DND-41 (cell line): Measurements from ENCODE around the gene RAN.

ENCODE experiments used
- ATAC-seq: fragments of 200-7000 bp; cut with Tn5 transposase; 3 replicates; pipeline ENCODE4 v1.9.1; 2021; ENCODE audit warnings: low read depth; ENCODE audit not compliant: insufficient read depth
- DNase-seq: peaks from one replicate; pipeline ENCODE4 v3.0.0-alpha.2; 2020
- H2AFZ ChIP-seq: 2 replicates; pipeline ENCODE4 v1.6.0; 2012; ENCODE audit warnings: low read depth, low read length
- H3K27ac ChIP-seq: 2 replicates; pipeline ENCODE4 v1.5.1; 2012; ENCODE audit warnings: low read length, inconsistent platforms
- H3K27me3 ChIP-seq: fragments of 200-600 bp; sonication (generic); 2 replicates; pipeline ENCODE4 v1.6.0; 2012; ENCODE audit warnings: low read length, mild to moderate bottlenecking, inconsistent platforms; ENCODE audit not compliant: insufficient read depth, poor library complexity
- H3K36me3 ChIP-seq: 2 replicates; pipeline ENCODE4 v1.5.1; 2012; ENCODE audit warnings: low read length, inconsistent platforms; ENCODE audit not compliant: insufficient read depth
- H3K4me1 ChIP-seq: 2 replicates; pipeline ENCODE4 v1.5.1; 2012; ENCODE audit warnings: mild to moderate bottlenecking, low read length; ENCODE audit not compliant: insufficient read depth
- H3K4me2 ChIP-seq: 2 replicates; pipeline ENCODE4 v1.6.0; 2012; ENCODE audit warnings: mild to moderate bottlenecking, moderate library complexity, low read length, inconsistent platforms; ENCODE audit not compliant: insufficient read depth
- H3K4me3 ChIP-seq, 2 experiments: fragments of 200-600 bp in 1 of 2; shearing (Covaris generic) in 1 of 2; 2 replicates each; pipeline ENCODE4 v1.5.1; 2012 to 2016; ENCODE audit warnings: inconsistent platforms in 2 of 2, low read length in 2 of 2, mild to moderate bottlenecking in 2 of 2, low read depth in 1 of 2, moderate library complexity in 1 of 2
- H3K79me2 ChIP-seq: 2 replicates; pipeline ENCODE4 v1.6.0; 2012; ENCODE audit warnings: low read length, inconsistent platforms; ENCODE audit not compliant: insufficient read depth
- H3K9ac ChIP-seq: 2 replicates; pipeline ENCODE4 v1.6.0; 2012; ENCODE audit warnings: low read depth, mild to moderate bottlenecking, inconsistent platforms, low read length, moderate library complexity
- H3K9me3 ChIP-seq: 2 replicates; pipeline ENCODE4 v1.5.1; 2012; ENCODE audit warnings: low read length, moderate library complexity, mild to moderate bottlenecking, inconsistent platforms; ENCODE audit not compliant: insufficient read depth, severe bottlenecking
- H4K20me1 ChIP-seq: 2 replicates; pipeline ENCODE4 v1.6.0; 2012; ENCODE audit warnings: low read length; ENCODE audit not compliant: insufficient read depth
- EZH2 ChIP-seq: IDR thresholded peaks from 3 replicates; pipeline ENCODE4 v1.6.1; 2012; ENCODE audit warnings: borderline replicate concordance, low read depth, mild to moderate bottlenecking, moderate library complexity, low read length, inconsistent platforms; ENCODE audit not compliant: severe bottlenecking
- TF ChIP-seq, protein P1 (sequence below): IDR thresholded peaks from 2 replicates; pipeline ENCODE4 v1.5.1; 2012; ENCODE audit warnings: borderline replicate concordance, low read length, moderate library complexity, mild to moderate bottlenecking; ENCODE audit not compliant: poor library complexity, severe bottlenecking; ENCODE audit errors: extremely low read depth

The RAN gene

DNA sequence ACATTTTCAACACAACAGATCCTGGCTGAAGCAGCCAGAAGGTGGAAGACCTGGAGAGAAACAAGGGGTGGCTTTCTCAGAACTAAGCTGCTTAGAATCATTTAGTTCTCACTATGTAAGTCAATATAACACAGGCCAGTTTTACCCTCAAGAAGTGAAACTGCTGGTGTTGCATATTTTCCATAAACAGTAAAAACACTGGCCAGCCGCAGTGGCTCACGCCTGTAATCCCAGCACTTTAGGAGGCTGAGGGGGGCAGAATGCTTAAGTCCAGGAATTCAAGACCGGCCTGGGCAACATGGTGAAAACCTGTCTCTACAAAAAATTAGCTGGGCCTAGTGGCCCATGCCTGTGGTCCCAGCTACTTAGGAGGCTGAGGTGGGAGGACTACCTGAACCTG is 44.4 kb upstream of the RAN start:
- Histone ChIP-seq H3K4me2 (no peak overlapping the region), H3K4me1 (peaks cover 6% of the 10 kb centered on the region), H3K79me2 (peaks cover 39% of the 10 kb centered on the region), H3K4me3 (no peak overlapping the region), H3K9me3 (no peaks in the 10 kb centered on the region), H2AFZ (no peak overlapping the region), H3K27ac (no peak overlapping the region), H3K27me3 (no peaks in the 10 kb centered on the region), H3K36me3 (peaks cover 26% of the 10 kb centered on the region), H3K9ac (no peak overlapping the region), H4K20me1 (peaks cover 17% of the 10 kb centered on the region; the same call in 1 of the 2 replicates)
- no peak for DNase-seq
- TF ChIP-seq, protein P1, sequence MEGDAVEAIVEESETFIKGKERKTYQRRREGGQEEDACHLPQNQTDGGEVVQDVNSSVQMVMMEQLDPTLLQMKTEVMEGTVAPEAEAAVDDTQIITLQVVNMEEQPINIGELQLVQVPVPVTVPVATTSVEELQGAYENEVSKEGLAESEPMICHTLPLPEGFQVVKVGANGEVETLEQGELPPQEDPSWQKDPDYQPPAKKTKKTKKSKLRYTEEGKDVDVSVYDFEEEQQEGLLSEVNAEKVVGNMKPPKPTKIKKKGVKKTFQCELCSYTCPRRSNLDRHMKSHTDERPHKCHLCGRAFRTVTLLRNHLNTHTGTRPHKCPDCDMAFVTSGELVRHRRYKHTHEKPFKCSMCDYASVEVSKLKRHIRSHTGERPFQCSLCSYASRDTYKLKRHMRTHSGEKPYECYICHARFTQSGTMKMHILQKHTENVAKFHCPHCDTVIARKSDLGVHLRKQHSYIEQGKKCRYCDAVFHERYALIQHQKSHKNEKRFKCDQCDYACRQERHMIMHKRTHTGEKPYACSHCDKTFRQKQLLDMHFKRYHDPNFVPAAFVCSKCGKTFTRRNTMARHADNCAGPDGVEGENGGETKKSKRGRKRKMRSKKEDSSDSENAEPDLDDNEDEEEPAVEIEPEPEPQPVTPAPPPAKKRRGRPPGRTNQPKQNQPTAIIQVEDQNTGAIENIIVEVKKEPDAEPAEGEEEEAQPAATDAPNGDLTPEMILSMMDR: no peak
- TF ChIP-seq EZH2: no peak
- no peak for ATAC-seq

DNA sequence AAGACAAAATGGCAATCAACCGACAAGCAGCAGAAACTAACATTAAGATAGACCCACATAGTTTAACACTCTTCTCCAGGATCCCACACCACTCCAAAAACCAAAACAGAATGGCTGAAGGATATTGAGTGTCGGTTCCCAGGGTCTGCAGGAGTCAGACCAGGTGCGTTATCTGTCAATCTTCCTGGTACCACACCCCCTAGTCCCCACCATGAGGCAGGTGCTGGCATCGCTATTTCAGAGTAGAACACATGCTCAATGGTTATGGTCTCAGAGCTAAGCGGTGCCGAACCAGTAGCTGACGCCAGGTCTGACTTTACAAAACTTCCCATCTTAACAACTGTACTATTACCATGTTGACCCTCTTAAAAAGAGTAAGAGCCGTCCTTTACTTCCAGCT is 43.0 kb upstream of the RAN start:
- Histone ChIP-seq H3K4me3 (no peak overlapping the region), H3K9ac (no peak overlapping the region), H3K27ac (no peak overlapping the region), H3K36me3 (peaks cover 14% of the 10 kb centered on the region), H4K20me1 (peaks cover 30% of the 10 kb centered on the region; the same call in 1 of the 2 replicates), H2AFZ (no peak overlapping the region), H3K4me2 (no peak overlapping the region), H3K79me2 (peaks cover 54% of the 10 kb centered on the region), H3K4me1 (peaks cover 6% of the 10 kb centered on the region), H3K27me3 (no peaks in the 10 kb centered on the region), H3K9me3 (no peaks in the 10 kb centered on the region)
- ATAC-seq: no peak
- no peak for DNase-seq
- TF ChIP-seq EZH2: no peak
- TF ChIP-seq, protein P1: no peak

DNA sequence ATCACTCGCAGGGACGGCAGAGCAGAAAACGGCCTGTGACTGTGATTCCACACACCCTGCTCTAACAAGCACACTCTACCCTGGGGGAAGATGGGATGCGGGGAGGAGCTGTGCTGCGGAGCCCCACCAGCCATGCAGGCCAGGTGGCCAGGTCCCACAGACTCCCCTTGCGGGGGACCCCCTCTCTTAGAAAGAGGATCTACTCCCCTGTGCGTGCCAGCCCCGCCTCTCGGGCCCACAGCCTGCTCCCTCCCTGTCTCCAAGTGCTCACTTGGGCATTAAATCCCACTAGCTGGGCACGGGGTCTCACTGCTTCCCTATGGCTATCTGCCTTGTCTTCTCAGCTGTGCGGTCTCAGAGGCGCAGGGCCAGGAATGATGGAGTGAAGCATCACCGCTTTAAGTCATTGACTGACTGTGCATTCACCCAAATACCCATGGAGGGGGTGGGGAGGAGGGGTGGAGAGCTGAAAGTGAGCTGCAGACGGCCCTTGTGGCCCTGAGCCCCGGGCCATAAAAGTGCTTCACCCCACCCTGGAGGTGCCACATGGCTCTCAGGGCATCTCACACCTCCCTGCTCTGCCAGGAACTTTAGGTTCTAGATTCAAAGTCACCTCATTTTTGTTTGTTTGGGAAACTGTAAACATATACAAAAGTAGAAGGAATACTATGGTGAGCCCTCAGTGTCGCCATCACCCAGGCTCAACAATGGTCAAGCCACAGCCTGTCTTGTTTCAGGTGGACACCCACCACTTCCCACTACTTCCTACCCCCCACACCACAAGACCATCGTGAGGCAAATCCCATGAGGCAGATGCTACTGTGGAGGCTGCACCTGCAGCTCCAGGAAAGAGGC is 42.2 kb upstream of the RAN start:
- TF ChIP-seq, protein P1: no peak
- TF ChIP-seq EZH2: no peak
- H2AFZ ChIP-seq: no peak overlapping the region
- no peaks in the 10 kb centered on the region for H3K9me3 ChIP-seq
- H3K27ac ChIP-seq: no peak overlapping the region
- H3K27me3 ChIP-seq: no peaks in the 10 kb centered on the region
- ATAC-seq: no peak
- H3K4me3 ChIP-seq: no peak overlapping the region
- no peak overlapping the region for H3K9ac ChIP-seq
- peaks cover 59% of the 10 kb centered on the region for H3K79me2 ChIP-seq
- H3K36me3 ChIP-seq: peaks cover 9% of the 10 kb centered on the region
- DNase-seq: no peak
- H4K20me1 ChIP-seq: peaks cover 32% of the 10 kb centered on the region; the same call in 1 of the 2 replicates
- no peak overlapping the region for H3K4me2 ChIP-seq
- peaks cover 6% of the 10 kb centered on the region for H3K4me1 ChIP-seq
